GF-D8 (cell line): ENCODE data around the gene PPP1R14D.

ENCODE experiments used
- DNase-seq: peaks from one replicate; lab custom pipeline; 2025; lab: John Stamatoyannopoulos, UW

PPP1R14D gene

DNA sequence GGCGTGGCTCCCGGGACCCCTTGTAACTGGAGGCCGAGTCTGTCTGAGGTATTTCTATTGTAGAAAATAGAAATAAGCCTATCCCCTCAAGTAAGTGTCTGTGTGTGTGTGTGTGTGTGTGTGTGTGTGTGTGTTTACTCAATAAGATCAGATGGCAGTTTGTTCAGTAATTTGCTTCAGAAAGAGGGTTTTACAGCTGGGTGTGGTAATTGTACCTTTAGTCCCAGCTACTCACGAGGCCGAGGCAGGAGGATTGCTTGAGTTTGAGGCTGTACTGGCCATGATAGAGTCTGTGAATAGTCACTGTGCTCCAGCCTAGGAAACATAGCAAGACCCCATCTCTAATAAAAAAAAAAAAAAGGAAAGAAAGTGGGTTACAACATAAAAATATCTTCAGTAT lies 24.0 kb upstream of the PPP1R14D start:
- no peak for DNase-seq

DNA sequence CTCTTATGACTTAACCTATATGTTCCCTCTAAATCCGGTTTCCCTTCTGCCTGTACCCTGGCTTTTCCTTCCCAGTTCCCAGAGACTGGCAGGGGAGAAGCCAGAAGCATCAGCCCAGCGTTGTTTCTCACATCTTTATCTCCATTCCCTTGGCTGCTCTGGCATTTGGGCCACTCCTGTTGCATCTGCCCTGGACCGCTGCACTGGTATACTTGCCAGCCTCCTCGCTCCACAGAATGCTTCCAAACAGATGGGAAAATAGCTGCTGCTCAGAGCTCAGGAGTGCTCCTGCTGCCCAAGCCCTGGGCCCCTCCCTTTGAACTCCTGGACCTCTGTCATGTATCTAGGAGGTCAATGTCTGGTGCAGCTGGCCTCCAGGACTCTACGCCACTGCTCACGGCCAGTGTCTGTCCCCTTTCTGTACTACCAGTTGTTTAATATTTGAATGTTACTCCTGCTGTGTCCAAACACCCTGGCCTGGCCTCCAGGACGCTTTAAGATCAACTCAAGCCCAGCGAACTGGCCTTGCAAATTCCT lies 22.1 kb upstream of the PPP1R14D start:
- no peak for DNase-seq

- peak; percentile 71 for DNase-seq
Measured at GRCh38 chr15:40847223-40847961, 18.9 kb upstream of the PPP1R14D start.

GRCh38 chr15:40846841-40847222 lies 18.3 kb upstream of the PPP1R14D start:
- DNase-seq, result no peak

DNA sequence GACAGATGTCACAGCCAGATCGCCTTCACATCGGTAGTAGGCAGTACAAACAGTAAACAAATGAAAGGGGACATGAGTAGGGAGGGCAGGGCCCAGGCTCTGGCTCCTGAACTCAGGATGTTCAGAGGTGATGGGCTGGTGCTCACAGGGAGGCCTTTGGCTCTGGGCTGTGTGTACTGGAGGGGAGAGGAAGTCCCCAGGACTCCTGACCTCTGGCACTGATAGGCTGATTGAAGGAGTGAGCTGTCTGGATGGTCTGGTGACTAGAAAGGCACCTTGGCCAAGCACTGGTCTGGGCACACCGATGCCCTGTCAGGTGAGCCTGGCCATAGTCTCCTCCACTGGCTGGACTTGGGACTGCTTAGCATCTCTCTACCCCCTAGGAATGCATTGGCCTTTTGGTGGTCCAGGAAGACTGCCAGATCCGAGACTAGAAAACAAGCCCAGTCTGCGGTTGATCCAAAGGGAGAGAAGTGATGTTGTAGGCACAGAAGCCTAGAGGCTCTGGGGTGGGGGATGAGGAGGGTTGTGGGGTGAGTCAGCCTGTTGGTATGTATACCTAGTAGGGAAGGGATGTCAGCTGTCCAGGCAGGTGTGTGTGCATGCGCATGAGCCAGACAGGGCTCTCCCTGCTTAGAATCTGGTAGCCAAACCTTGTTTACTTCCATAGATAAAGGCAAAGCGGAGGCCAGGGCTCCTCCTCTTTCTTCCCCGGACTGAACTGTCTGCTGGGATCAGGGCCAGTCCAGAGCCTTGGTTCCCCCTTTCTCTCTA lies 17.2 kb upstream of the PPP1R14D start:
- DNase-seq, result no peak

DNA sequence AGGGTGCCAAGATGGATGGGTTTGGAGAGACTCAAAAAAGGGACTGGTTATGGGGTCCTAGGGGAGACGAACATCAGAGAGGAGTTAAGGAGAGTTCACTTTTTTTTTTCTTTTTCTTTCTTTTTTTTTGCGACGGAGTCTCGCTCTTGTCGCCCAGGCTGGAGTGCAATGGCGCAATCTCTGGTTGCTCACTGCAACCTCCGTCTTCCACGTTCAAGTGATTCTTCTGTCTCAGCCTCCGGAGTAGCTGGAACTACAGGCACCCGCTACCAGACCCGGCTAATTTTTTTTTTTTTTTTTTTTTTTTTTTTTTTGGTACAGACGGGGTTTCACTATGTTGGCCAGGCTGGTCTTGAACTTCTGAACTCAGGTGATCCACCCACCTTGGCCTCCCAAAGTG lies 16.5 kb upstream of the PPP1R14D start:
- no peak for DNase-seq

GRCh38 chr15:40844696-40845030 lies 16.2 kb upstream of the PPP1R14D start:
- no peak for DNase-seq

GRCh38 chr15:40843885-40844695 lies 15.6 kb upstream of the PPP1R14D start, which contains the start of gene SPINT1:
Gene SPINT1 (plus strand): TSS chr15:40844048. CDS start chr15:40844555, 507 bp downstream.
- no peak for DNase-seq

DNA sequence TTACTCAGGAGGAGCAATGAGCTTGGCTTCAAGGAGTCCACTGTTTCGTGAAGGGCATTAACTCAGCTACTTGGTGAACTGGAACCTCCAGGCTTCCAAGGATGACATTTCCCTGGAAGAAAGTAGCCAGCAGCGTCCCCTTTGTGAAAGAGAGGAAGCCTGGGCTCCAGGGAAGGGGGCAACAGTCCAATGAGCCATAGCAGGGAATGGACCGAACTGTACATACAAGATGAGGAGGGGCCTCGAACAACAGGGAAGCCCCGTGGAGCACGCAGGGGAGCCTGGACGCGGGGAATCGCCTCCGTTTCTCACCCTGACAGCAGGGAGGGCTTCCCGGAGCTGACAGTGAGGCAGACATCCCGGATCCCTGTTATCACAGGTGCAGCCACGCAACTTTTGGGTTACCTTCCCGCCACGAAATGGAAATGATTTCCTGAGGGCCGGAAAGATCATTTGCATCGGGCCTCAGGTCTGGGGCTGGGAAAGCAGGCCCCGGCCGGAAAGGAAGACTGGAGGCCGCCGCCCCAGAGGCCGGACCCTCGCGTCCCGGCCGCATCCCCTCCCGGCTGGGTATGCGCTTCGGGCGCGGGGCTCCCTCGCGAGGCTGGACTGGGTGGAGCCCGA lies 14.9 kb upstream of the PPP1R14D start:
- no peak for DNase-seq

GRCh38 chr15:40841741-40842140 lies 13.2 kb upstream of the PPP1R14D start:
- DNase-seq, result no peak

DNA sequence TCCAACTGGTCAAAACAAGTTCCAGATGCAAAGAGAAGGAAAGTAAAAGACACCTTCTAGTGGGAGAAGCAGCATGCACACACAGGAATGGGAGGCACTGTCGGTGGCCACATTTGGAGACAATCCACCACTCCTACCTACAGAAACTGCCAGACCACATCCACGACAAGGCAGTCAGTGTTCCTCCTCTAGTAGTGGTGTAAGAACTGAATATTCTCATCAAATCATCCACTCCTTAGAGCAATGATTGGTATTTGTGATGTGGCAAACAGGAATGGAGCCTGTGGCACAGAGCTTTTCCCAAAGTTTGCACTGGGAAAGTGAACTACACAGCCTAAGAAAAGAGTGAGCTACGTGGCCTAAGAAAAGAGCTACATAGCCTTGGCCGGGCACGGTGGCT lies 10.2 kb upstream of the PPP1R14D start:
- no peak for DNase-seq

- DNase-seq, result no peak
Measured at GRCh38 chr15:40836020-40836419, 7.5 kb upstream of the PPP1R14D start.

DNA sequence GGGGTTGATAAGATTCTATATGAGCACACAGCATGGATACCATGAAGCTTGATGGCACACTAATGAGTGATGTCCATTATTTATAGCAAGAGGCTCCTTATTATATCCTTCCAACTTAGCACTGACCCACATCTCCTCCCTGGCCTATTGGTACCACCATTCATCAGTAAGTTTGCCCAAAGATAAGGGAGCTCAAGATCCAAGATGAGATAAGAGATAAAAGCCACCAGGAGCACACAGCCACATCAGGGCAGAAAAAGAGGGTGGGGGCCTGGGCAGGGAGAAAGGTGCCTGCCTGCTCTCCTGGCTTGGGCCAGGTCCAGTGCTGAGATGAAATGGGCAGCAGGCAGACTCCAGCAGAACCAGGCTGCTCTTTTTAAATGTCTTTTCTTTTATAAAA lies 4.4 kb upstream of the PPP1R14D start:
- no peak for DNase-seq

DNA sequence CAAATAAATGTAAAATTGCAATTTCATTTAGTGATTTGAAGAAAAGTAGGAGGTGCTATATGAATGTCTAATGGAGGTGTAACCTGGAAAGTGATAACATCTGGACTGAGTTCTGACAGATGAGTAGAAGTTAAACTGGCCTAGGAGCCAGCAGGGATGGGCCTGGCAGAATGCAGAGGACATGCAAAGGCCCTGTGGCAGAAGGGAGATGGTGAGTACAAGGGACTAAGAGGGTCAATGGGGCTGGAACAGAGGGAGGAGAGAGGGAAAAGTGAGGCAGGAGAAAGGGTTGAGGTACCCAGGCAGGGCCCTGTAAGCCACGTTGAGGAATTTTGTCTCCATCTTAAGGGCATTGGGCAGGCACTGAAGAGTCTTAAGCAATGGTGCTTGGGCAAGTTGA lies 3.4 kb upstream of the PPP1R14D start:
- DNase-seq, result no peak

GRCh38 chr15:40830884-40831283 lies 2.4 kb upstream of the PPP1R14D start:
- no peak for DNase-seq

- no peak for DNase-seq
Measured at GRCh38 chr15:40829115-40829514, 607 bp upstream of the PPP1R14D start.

- no peak for DNase-seq
Measured at GRCh38 chr15:40826423-40827075, 2.0 kb downstream of the PPP1R14D start.

GRCh38 chr15:40825661-40826422 lies 2.7 kb downstream of the PPP1R14D start:
- DNase-seq, result no peak

DNA sequence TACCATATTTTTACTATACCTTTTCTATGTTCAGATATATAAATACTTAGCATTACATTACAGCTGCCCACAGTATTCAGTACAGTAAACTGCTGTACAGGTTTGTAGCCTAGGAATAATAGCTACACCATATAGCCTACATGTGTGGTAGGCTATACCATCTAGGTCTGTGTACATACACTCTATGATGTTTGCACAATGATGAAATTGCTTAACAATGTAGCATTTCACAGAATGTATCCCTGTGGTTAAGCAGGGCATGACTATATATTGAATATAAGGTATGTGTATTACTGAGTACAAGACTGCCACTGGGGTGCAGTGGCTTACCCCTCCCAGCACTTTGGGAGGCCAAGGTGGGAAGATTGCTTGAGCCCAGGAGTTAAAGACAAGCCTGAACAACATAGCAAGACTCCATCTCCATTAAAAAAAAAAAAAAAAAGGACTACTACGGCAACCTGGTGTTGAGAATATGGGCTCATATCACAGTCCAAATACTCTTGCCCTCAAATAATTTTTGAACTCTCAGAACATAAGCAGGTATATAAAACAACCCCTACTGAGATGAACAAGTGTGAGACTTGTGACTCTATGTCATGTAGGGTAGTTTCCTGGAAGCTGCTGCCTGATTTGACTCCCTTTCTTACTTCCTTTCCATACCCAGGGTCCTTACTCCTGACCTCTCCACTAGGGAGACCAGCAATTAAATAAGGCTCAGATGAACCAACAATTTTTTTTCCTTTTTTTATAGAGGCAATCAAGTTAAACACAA lies 4.8 kb downstream of the PPP1R14D start:
- no peak for DNase-seq

GRCh38 chr15:40821195-40821594 lies 7.3 kb downstream of the PPP1R14D start:
- no peak for DNase-seq
